ENCODE data around the gene ACP1.

ACP1 gene

DNA sequence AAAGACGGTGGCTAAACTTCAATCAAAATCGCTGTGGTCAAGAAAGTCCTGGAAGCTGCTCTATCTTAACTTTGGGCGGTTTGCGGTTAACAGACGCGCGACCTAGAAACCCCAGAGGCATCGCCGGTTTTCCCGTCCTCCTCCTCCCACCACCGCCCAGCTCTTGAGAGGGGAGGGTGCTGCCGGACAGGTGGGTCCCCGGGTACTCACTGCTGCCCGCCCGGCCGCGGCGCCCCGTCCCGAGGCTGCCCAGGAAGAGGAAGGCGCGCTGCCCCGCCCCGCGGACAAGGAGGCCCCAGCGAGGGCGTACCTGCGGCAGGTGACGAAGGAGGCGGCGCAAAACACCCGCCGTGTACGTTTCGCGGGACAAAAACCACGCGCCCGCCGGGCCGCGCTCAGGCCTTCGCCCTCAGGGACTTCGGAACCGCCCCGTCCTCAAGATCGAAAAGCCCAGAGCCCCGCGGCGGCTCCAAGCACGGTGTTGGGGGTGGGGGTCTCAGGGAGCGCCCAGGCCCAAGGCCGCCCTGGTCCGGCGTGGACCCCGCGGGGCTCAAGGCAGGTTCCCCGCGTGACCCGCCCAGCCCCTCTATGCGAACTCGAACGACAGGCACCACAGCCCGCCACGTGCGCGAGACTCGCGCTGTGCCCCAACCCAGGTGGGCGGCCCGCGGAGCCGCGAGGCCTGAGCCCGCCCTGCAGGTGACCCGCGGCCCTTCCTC lies 814 bp upstream of the ACP1 start, which contains the start of gene SH3YL1:
TSS of gene SH3YL1 (minus strand) at position 259 of the 719 bp plus-strand sequence. CDS start at position 211, 48 bp downstream.
- TF ChIP-seq, protein P1, sequence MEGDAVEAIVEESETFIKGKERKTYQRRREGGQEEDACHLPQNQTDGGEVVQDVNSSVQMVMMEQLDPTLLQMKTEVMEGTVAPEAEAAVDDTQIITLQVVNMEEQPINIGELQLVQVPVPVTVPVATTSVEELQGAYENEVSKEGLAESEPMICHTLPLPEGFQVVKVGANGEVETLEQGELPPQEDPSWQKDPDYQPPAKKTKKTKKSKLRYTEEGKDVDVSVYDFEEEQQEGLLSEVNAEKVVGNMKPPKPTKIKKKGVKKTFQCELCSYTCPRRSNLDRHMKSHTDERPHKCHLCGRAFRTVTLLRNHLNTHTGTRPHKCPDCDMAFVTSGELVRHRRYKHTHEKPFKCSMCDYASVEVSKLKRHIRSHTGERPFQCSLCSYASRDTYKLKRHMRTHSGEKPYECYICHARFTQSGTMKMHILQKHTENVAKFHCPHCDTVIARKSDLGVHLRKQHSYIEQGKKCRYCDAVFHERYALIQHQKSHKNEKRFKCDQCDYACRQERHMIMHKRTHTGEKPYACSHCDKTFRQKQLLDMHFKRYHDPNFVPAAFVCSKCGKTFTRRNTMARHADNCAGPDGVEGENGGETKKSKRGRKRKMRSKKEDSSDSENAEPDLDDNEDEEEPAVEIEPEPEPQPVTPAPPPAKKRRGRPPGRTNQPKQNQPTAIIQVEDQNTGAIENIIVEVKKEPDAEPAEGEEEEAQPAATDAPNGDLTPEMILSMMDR (IDR thresholded peaks at IDR 0.05; ENCODE audit: insufficient read depth, low read length, missing control alignments): no peak
- ChIA-PET CTCF (interaction anchor here (1.4 kb wide), 1 partner anchor 9 kb away, joined by 3 read pairs; no protein-coding TSS in a partner anchor), POLR2A (no interaction called here)
- H3K4me3 ChIP-seq (ENCODE audit: low read depth, low read length): peak within 1 kb of the TSS; percentile 97
- no peak for DNase-seq (ENCODE audit: low read depth, low spot score)

DNA sequence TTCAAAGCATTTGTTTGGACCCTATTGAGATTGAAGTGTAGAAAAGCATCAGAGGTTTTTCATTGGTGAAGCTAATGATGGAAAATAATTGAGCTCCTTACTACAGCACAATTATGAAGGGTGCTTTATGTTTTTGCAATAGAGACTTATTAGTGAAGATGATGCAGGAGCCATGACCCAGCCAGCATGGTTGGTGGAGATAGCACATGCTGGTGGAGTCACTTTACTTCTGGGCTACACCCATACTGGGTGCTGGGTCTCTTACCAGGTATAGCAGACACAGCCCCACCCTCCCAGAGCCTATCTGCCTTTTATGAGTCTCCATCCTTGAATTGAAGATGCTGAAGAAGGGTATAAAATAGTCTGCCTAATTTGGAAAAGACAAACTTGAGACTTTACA lies 3.6 kb downstream of the ACP1 start:
- no peak overlapping the region for H3K4me3 ChIP-seq (ENCODE audit: low read depth, low read length)
- CTCF ChIA-PET: no interaction called here
- TF ChIP-seq, protein P1 (IDR thresholded peaks at IDR 0.05; ENCODE audit: insufficient read depth, low read length, missing control alignments): no peak
- POLR2A ChIA-PET: no interaction called here
- no peak for DNase-seq (ENCODE audit: low read depth, low spot score)

DNA sequence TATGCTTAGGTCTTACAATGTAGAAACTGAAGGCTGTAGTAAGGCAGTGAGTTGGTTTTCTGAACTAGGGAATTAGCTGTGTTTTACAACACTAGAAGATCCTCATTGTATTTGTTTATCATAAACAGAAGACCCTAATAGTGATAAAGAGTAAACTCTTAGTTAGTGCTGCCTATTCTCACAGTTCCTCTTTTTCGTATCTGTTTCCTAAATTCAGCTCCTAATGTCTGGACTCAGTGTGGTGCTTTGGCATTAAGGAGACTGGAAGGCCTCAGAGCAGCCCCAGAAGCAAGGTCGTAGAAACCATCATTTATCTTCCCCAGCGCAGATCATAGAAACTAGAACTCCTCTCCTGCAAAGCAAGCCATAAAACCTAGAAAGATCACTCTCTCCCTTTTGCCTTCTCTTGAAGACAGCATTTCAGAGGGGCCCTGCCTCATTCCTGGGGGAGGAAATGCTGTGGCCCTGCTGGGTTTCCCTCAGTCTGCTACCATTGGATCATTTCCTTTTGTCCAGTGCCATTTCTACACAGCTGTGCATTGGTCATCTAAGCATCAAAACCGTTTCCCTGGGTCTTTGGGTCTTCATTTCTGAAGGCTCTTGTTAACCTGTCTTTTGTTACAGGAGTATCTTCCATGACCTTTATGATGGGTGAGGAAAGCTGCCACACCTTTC lies 4.7 kb downstream of the ACP1 start:
- ChIA-PET CTCF (interaction anchor here (0.9 to 1.1 kb wide), 2 partner anchors 17 to 23 kb away, joined by 3 read pairs; no protein-coding TSS in a partner anchor), POLR2A (no interaction called here)
- DNase-seq (ENCODE audit: low read depth, low spot score): no peak
- H3K4me3 ChIP-seq (ENCODE audit: low read depth, low read length): no peak overlapping the region
- TF ChIP-seq, protein P1 (IDR thresholded peaks at IDR 0.05; ENCODE audit: insufficient read depth, low read length, missing control alignments): no peak

DNA sequence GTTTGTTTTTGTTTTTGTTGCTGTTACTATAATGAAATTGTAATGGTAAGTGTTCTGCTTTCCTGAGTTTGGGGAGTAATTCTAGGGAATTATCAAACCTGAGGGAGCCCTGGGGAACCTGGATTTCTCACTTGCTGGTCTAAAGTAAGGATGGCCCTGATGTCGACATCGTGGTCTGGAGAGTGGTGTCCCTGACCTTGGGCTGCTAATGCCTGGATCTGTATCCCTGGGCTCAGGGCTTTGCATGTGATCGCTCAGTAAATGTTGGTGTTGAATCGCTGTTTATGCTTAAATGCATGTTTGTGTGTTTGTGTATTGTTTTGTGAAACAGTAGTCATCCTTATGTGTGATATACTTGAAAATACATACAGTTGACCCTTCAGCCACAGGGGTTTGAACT lies 6.1 kb downstream of the ACP1 start:
- ChIA-PET POLR2A (no interaction called here), CTCF (interaction anchor here (1.0 to 1.3 kb wide), 3 partner anchors 13 to 21 kb away, joined by 3 read pairs; no protein-coding TSS in a partner anchor)
- TF ChIP-seq, protein P1 (IDR thresholded peaks at IDR 0.05; ENCODE audit: insufficient read depth, low read length, missing control alignments): no peak
- DNase-seq (ENCODE audit: low read depth, low spot score): no peak
- H3K4me3 ChIP-seq (ENCODE audit: low read depth, low read length): no peak overlapping the region

DNA sequence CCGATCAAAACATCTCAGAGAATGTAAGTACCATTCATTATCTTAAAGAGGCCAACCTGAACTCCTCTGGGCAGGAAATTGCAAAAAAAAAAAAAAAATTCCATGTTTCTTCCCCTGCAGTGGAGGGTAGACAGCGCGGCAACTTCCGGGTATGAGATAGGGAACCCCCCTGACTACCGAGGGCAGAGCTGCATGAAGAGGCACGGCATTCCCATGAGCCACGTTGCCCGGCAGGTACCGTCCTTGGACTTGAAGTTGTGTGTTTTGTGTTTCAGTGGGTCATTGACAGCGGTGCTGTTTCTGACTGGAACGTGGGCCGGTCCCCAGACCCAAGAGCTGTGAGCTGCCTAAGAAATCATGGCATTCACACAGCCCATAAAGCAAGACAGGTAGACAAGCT lies 7.2 kb downstream of the ACP1 start:
- TF ChIP-seq, protein P1 (IDR thresholded peaks at IDR 0.05; ENCODE audit: insufficient read depth, low read length, missing control alignments): no peak
- H3K4me3 ChIP-seq (ENCODE audit: low read depth, low read length): no peak overlapping the region
- ChIA-PET CTCF (interaction anchor here (0.9 to 1.2 kb wide), 3 partner anchors 12 to 22 kb away, joined by 3 read pairs; no protein-coding TSS in a partner anchor), POLR2A (no interaction called here)
- DNase-seq (ENCODE audit: low read depth, low spot score): no peak

DNA sequence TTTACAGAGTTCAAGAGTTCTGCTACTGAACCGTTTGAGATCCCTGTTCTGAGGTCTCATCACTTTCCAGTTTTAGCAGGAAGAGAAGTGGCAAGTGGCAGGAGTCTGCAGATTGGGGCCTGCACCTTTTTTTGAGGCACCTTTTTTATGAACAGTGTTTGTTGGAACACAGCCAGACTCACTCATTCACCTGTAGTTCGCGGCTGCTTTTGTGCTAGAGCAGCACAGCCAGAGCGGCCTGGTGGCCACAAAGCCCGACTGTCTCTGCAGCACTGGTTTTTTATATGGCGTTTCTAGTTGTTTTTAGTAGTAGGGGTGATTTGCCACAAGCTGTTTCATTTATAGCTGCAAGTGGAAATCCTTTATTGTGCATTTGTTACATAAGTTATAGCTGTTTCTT lies 8.6 kb downstream of the ACP1 start:
- H3K4me3 ChIP-seq (ENCODE audit: low read depth, low read length): no peak overlapping the region
- ChIA-PET POLR2A (no interaction called here), CTCF (interaction anchor here (1.6 to 2.2 kb wide), 2 partner anchors 16 to 23 kb away, joined by 3 to 5 read pairs; no protein-coding TSS in a partner anchor)
- TF ChIP-seq, protein P1 (IDR thresholded peaks at IDR 0.05; ENCODE audit: insufficient read depth, low read length, missing control alignments): no peak
- no peak for DNase-seq (ENCODE audit: low read depth, low spot score)
